ENCODE data around the gene ZNF497. TPM values are rescaled to one million over a fixed set of nuclear protein-coding genes. Genes with fewer than 3 reads are reported as not detected.

Gene ZNF497
- polyA plus RNA-seq, 1 of the 3 experiments (the other 2 are of a cell fraction), result 1.1 TPM

DNA sequence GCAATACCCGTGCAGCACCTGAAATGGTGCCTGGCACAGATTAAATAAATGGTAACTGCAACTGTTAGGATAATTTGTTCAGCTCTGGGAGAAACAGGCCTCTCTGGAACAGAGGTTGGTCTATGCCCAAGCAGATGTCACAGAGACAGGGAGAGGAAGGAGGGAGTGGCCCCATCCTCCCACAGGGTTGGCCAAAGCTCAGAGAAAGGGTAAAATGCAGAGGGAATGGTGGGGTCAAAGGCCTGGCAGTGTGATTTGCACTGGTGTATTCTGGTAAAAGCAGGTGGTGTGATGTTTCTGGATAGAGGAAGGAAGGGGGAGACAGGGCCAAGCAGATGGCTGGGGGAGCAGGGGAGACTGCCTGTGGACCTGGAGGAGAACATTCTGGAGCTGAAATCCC lies 26.3 kb downstream of the ZNF497 start (continued):
- TF ChIP-seq, protein P1, sequence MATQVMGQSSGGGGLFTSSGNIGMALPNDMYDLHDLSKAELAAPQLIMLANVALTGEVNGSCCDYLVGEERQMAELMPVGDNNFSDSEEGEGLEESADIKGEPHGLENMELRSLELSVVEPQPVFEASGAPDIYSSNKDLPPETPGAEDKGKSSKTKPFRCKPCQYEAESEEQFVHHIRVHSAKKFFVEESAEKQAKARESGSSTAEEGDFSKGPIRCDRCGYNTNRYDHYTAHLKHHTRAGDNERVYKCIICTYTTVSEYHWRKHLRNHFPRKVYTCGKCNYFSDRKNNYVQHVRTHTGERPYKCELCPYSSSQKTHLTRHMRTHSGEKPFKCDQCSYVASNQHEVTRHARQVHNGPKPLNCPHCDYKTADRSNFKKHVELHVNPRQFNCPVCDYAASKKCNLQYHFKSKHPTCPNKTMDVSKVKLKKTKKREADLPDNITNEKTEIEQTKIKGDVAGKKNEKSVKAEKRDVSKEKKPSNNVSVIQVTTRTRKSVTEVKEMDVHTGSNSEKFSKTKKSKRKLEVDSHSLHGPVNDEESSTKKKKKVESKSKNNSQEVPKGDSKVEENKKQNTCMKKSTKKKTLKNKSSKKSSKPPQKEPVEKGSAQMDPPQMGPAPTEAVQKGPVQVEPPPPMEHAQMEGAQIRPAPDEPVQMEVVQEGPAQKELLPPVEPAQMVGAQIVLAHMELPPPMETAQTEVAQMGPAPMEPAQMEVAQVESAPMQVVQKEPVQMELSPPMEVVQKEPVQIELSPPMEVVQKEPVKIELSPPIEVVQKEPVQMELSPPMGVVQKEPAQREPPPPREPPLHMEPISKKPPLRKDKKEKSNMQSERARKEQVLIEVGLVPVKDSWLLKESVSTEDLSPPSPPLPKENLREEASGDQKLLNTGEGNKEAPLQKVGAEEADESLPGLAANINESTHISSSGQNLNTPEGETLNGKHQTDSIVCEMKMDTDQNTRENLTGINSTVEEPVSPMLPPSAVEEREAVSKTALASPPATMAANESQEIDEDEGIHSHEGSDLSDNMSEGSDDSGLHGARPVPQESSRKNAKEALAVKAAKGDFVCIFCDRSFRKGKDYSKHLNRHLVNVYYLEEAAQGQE (IDR thresholded peaks at IDR 0.05; ENCODE audit: low read depth, low read length), result no peak
- TF ChIP-seq MXI1 (IDR thresholded peaks at IDR 0.05; ENCODE audit: low read depth, low read length) (no peak), GABPA (IDR thresholded peaks at IDR 0.05; ENCODE audit: low read depth) (no peak)
- TF ChIP-seq, protein P2, sequence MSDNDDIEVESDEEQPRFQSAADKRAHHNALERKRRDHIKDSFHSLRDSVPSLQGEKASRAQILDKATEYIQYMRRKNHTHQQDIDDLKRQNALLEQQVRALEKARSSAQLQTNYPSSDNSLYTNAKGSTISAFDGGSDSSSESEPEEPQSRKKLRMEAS (IDR thresholded peaks at IDR 0.05; ENCODE audit: low read depth), result no peak
- TF ChIP-seq, protein P3, sequence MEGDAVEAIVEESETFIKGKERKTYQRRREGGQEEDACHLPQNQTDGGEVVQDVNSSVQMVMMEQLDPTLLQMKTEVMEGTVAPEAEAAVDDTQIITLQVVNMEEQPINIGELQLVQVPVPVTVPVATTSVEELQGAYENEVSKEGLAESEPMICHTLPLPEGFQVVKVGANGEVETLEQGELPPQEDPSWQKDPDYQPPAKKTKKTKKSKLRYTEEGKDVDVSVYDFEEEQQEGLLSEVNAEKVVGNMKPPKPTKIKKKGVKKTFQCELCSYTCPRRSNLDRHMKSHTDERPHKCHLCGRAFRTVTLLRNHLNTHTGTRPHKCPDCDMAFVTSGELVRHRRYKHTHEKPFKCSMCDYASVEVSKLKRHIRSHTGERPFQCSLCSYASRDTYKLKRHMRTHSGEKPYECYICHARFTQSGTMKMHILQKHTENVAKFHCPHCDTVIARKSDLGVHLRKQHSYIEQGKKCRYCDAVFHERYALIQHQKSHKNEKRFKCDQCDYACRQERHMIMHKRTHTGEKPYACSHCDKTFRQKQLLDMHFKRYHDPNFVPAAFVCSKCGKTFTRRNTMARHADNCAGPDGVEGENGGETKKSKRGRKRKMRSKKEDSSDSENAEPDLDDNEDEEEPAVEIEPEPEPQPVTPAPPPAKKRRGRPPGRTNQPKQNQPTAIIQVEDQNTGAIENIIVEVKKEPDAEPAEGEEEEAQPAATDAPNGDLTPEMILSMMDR (IDR thresholded peaks at IDR 0.05), result no peak

DNA sequence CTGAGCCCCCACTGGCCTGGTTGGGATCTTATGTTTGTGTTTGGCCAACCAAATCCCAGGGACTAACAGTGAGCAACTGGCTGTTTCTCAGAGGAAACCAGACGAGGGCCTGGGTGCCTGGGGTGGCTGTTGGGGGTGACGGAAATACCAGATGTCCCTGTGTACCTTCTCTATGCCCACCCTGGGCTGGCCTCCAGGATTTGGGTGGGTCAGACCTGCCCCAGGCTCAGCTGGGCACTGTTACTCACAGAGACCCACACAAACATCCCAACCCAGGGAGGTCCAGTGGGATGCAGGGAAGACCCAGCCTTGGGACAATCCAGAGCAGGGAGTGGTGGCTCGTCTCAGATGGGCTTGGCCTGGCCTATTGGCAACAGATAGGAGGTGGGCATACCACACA lies 26.9 kb downstream of the ZNF497 start:
- H3K79me2 ChIP-seq (ENCODE audit: insufficient read depth), result peaks cover 14% of the 10 kb centered on the region; the same call in 1 of the 2 replicates
- H3K36me3 ChIP-seq (replicated peaks in 1 of 2; ENCODE audit: control insufficient read depth in 1 of 2, insufficient read depth in 2 of 2, low read length in 1 of 2), result peaks cover 24 to 42% of the 10 kb centered on the region in 2 experiments
- no peaks in the 10 kb centered on the region for H3F3A ChIP-seq (replicated peaks; ENCODE audit: insufficient read depth)
- no peak for DNase-seq
- no peaks in the 10 kb centered on the region for H3K9me3 ChIP-seq
- POLR2A ChIA-PET, result interaction anchor here (1.0 kb wide), 1 partner anchor 12 kb away, joined by 5 read pairs; no protein-coding TSS in a partner anchor
- no peak overlapping the region for H3K4me2 ChIP-seq
- CTCF ChIA-PET, result no interaction called here
- H3K4me1 ChIP-seq (ENCODE audit: control insufficient read depth in 1 of 2, insufficient read depth in 2 of 2, low read depth in 1 of 2, low read length in 1 of 2), result no peaks in the 10 kb centered on the region; a peak in 1 of 4 replicates
- H3K27ac ChIP-seq (ENCODE audit: low read depth in 2 of 2, low read length in 1 of 2), result no peak overlapping the region
- H2AFZ ChIP-seq (ENCODE audit: low read depth), result no peak overlapping the region
- no peaks in the 10 kb centered on the region for H3K9me2 ChIP-seq
- no peaks in the 10 kb centered on the region for H4K20me1 ChIP-seq (ENCODE audit: insufficient read depth)
- TF ChIP-seq, protein P4, sequence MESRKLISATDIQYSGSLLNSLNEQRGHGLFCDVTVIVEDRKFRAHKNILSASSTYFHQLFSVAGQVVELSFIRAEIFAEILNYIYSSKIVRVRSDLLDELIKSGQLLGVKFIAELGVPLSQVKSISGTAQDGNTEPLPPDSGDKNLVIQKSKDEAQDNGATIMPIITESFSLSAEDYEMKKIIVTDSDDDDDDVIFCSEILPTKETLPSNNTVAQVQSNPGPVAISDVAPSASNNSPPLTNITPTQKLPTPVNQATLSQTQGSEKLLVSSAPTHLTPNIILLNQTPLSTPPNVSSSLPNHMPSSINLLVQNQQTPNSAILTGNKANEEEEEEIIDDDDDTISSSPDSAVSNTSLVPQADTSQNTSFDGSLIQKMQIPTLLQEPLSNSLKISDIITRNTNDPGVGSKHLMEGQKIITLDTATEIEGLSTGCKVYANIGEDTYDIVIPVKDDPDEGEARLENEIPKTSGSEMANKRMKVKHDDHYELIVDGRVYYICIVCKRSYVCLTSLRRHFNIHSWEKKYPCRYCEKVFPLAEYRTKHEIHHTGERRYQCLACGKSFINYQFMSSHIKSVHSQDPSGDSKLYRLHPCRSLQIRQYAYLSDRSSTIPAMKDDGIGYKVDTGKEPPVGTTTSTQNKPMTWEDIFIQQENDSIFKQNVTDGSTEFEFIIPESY (IDR thresholded peaks at IDR 0.05; ENCODE audit: borderline replicate concordance, low read depth), result no peak
- no peak for TF ChIP-seq JUND (IDR thresholded peaks at IDR 0.05)
- no peak for TF ChIP-seq SIN3A (IDR thresholded peaks at IDR 0.05; ENCODE audit: borderline replicate concordance, low read depth, low read length)
- no peak for TF ChIP-seq POLR2AphosphoS5 (IDR thresholded peaks at IDR 0.05; ENCODE audit: low read depth, low read length)
- no peak for TF ChIP-seq SMC3 (IDR thresholded peaks at IDR 0.05; ENCODE audit: low read depth, low read length)
- TF ChIP-seq, protein P5, sequence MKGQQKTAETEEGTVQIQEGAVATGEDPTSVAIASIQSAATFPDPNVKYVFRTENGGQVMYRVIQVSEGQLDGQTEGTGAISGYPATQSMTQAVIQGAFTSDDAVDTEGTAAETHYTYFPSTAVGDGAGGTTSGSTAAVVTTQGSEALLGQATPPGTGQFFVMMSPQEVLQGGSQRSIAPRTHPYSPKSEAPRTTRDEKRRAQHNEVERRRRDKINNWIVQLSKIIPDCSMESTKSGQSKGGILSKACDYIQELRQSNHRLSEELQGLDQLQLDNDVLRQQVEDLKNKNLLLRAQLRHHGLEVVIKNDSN (IDR thresholded peaks at IDR 0.05; ENCODE audit: borderline replicate concordance, low read depth), result no peak
- no peak for TF ChIP-seq EZH2phosphoT487 (IDR thresholded peaks at IDR 0.05; ENCODE audit: borderline replicate concordance, low read depth)
- no peak for TF ChIP-seq RXRA (IDR thresholded peaks at IDR 0.05; ENCODE audit: borderline replicate concordance, low read depth)
- no peak for TF ChIP-seq RCOR1 (IDR thresholded peaks at IDR 0.05; ENCODE audit: low read length)
- TF ChIP-seq, protein P1 (IDR thresholded peaks at IDR 0.05; ENCODE audit: low read depth, low read length), result no peak
- no peaks in the 10 kb centered on the region for H3K27me3 ChIP-seq (ENCODE audit: insufficient read depth)
- no peak overlapping the region for H3K4me3 ChIP-seq (ENCODE audit: low read depth in 2 of 2, low read length in 1 of 2)
- 87% methylated on average over 3 of the region's 3 CpGs for WGBS (ENCODE audit: low lambda C conversion rate)
- no peak overlapping the region for H3K9ac ChIP-seq

Data from SK-N-SH (cell line).